K562 (cell line): ENCODE measurements around the gene ANAPC4.

Experiments used
- ETS1 ChIP-seq: conservative IDR thresholded peaks from 2 replicates; pipeline ENCODE4 v1.6.1; 2011; ENCODE audit warnings: low read depth, mild to moderate bottlenecking, low read length; ENCODE audit not compliant: control insufficient read depth
- HDAC3 ChIP-seq: fragments of 450-650 bp; IDR thresholded peaks from 2 replicates; pipeline ENCODE4 v1.6.1; 2018; ENCODE audit warnings: borderline replicate concordance, mild to moderate bottlenecking, moderate library complexity; ENCODE audit not compliant: partially characterized antibody
- MLX ChIP-seq, 2 experiments: fragments of 450-650 bp in 1 of 2; sonication (generic) in 1 of 2; formaldehyde crosslinking; conservative IDR thresholded peaks; 2 replicates each; pipeline versions ENCODE4 v1.4.0 to v1.8.1; 2020 to 2022; ENCODE audit warnings: mild to moderate bottlenecking in 1 of 2, missing genetic modification reagents in 1 of 2
- POLR2A ChIP-seq: fragments of 450-650 bp; conservative IDR thresholded peaks from 2 replicates; pipeline ENCODE4 v1.6.1; 2016
- RFX1 ChIP-seq: fragments of 450-650 bp; IDR thresholded peaks from 2 replicates; pipeline ENCODE4 v1.6.1; 2016; ENCODE audit warnings: mild to moderate bottlenecking, moderate library complexity
- TAF1 ChIP-seq: IDR thresholded peaks from 2 replicates; pipeline ENCODE4 v1.6.1; 2011; ENCODE audit warnings: mild to moderate bottlenecking, low read length, moderate library complexity; ENCODE audit not compliant: insufficient read depth, control insufficient read depth, severe bottlenecking; ENCODE audit errors: extremely low read depth
- TRIM24 ChIP-seq, 2 experiments: fragments of 450-650 bp; IDR thresholded peaks; 2 replicates each; pipeline ENCODE4 v1.6.1; 2016
- YY1 ChIP-seq, 3 experiments: IDR thresholded peaks; 2 replicates each; pipeline ENCODE4 v1.6.1; 2011; ENCODE audit warnings: low read length in 2 of 3, mild to moderate bottlenecking in 2 of 3, moderate library complexity in 2 of 3, borderline replicate concordance in 1 of 3, control low read depth in 1 of 3, low read depth in 1 of 3; ENCODE audit not compliant: insufficient read depth in 3 of 3, insufficient replicate concordance in 2 of 3, control insufficient read depth in 1 of 3, insufficient read length in 1 of 3; ENCODE audit errors: extremely low read depth in 1 of 3
- ZC3H11A ChIP-seq: IDR thresholded peaks from 2 replicates; pipeline ENCODE4 v1.6.1; 2012; ENCODE audit warnings: low read depth, low read length, improper control_type of control experiment
- ZNF239 ChIP-seq: fragments of 250-450 bp; sonication (Bioruptor Pico); IDR thresholded peaks from 2 replicates; pipeline ENCODE4 v1.4.0; 2020; ENCODE audit warnings: mild to moderate bottlenecking

DNA sequence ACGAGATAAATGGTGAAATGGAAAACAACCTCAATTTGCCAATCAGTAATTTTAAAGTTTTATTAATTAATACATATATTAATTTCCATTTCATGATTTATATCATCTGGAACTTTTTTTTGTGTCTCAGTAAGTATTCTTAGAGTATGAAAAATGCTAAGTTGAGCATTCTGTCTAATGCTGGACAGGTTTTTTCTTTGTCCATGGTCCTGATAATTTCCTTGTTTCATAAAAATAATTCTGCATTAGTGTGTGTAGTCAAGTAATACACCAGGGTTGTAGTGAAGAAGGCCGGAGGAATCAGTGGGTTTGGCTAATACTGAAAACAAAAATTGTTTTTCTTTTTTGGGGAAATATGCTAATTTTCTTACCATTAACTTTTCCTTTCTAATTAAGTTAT is 9.9 kb downstream of the ANAPC4 start:
- no peak for TF ChIP-seq RFX1
- TF ChIP-seq YY1 (IDR thresholded peaks at IDR 0.05; ENCODE audit: borderline replicate concordance in 1 of 3, control insufficient read depth in 1 of 3, extremely low read depth in 1 of 3, insufficient read depth in 3 of 3, insufficient read length in 1 of 3, insufficient replicate concordance in 2 of 3, low read depth in 1 of 3, low read length in 2 of 3), result no peak
- TF ChIP-seq ZNF239, result no peak
- no peak for TF ChIP-seq TRIM24 (IDR thresholded peaks at IDR 0.05)
- TF ChIP-seq POLR2A, result no peak
- no peak for TF ChIP-seq HDAC3
- no peak for TF ChIP-seq ZC3H11A
- no peak for TF ChIP-seq MLX (CRISPR knock-in tag; conservative IDR thresholded peaks at IDR 0.05)
- TF ChIP-seq TAF1, result no peak
- TF ChIP-seq ETS1, result no peak
